Measurements from ENCODE around the gene RNF223. TPM values are rescaled to one million over a fixed set of nuclear protein-coding genes. Genes with fewer than 3 reads are reported as not detected.

RNF223 gene
- total and polyA plus RNA-seq, 2 of the 8 experiments (the other 6 are each of a cell fraction or from before 2014, with no cell fraction given), result not detected

DNA sequence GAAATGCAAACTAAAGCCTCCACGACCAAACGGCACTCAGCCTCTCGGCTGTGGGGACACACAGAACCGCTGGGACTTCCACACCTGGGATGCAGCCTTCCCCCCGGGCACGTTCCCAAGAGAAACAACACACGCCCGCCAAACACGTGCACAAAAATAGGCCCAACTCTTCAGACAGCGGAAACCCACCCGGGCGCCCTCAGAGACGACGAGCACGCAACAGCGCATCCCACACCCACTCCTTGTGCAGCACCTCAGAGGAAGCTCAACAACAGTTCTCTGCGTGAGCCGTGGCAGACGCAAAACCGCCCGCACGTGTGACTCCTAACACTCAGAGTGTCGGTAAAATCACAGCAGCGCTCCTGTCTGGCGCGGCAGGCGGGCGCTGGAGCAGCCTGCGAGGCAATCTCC, 36.5 kb upstream of the RNF223 start:
- Histone ChIP-seq H2BK5ac (ENCODE audit: low read depth, low read length) (no peak overlapping the region), H3K4me2 (ENCODE audit: insufficient read depth in 1 of 2, low read depth in 2 of 2, low read length in 2 of 2) (no peak overlapping the region), H3K27me3 (replicated peaks in 1 of 4; ENCODE audit: control insufficient read depth in 3 of 4, extremely low read depth in 1 of 4, insufficient read depth in 3 of 4, low read length in 3 of 4) (no peaks in the 10 kb centered on the region), H3K9me3 (ENCODE audit: insufficient read depth in 2 of 2, low read depth in 1 of 2, low read length in 1 of 2) (peaks cover 8 to 24% of the 10 kb centered on the region in 2 experiments; a peak in 3 of 4 replicates), H2AFZ (ENCODE audit: low read length) (no peak overlapping the region), H2BK20ac (ENCODE audit: low read length) (no peak overlapping the region), H3K23ac (ENCODE audit: insufficient read length) (no peak overlapping the region), H3K18ac (ENCODE audit: extremely low read depth, low read length) (no peak overlapping the region), H3K79me2 (ENCODE audit: control insufficient read depth in 1 of 2, insufficient read depth in 2 of 2, low read length in 2 of 2) (peaks cover 0 to 14% of the 10 kb centered on the region in 2 experiments; a peak in 1 of 4 replicates), H4K8ac (ENCODE audit: extremely low read depth, insufficient read depth, low read length) (no peak overlapping the region), H3K79me1 (ENCODE audit: low read depth, low read length) (peaks cover 11% of the 10 kb centered on the region), H3K36me3 (ENCODE audit: control insufficient read depth in 2 of 4, insufficient read depth in 4 of 4, low read length in 3 of 4) (peaks cover 0 to 8% (median 2%) of the 10 kb centered on the region in 4 experiments; a peak in 2 of 8 replicates), H3K56ac (replicated peaks; ENCODE audit: insufficient read length, low read depth, low read length) (no peak overlapping the region), H3K9ac (replicated peaks in 1 of 4; ENCODE audit: extremely low read depth in 1 of 4, low read depth in 3 of 4, low read length in 3 of 4) (no peak overlapping the region), H2BK12ac (ENCODE audit: low read depth, low read length) (no peak overlapping the region), H4K91ac (replicated peaks; ENCODE audit: insufficient read length, low read length) (no peak overlapping the region), H2AK5ac (ENCODE audit: low read depth, low read length) (no peak overlapping the region), H3K4ac (replicated peaks; ENCODE audit: insufficient read length, low read depth, low read length) (no peak overlapping the region), H4K20me1 (replicated peaks in 1 of 2; ENCODE audit: control insufficient read depth in 1 of 2, insufficient read depth in 2 of 2, low read length in 2 of 2) (peaks cover 1 to 4% of the 10 kb centered on the region in 2 experiments), H2BK120ac (replicated peaks; ENCODE audit: low read depth, low read length) (no peak overlapping the region), H3K27ac (ENCODE audit: low read depth, low read length) (no peak overlapping the region), H3K4me1 (replicated peaks in 1 of 4; ENCODE audit: control insufficient read depth in 3 of 4, insufficient read depth in 4 of 4, low read length in 3 of 4) (peaks cover 0 to 4% (median 1%) of the 10 kb centered on the region in 4 experiments; a peak in 4 of 7 replicates), H3K14ac (ENCODE audit: insufficient read length) (no peak overlapping the region), H4K5ac (ENCODE audit: insufficient read length, low read depth, low read length) (no peak overlapping the region), H2BK15ac (ENCODE audit: low read length) (no peak overlapping the region), H3K4me3 (ENCODE audit: extremely low read depth in 1 of 4, insufficient read depth in 2 of 4, low read depth in 3 of 4, low read length in 4 of 4) (no peak overlapping the region), H3K23me2 (ENCODE audit: low read depth, low read length) (peaks cover 2% of the 10 kb centered on the region; the same call in 1 of the 2 replicates)
- DNase-seq (ENCODE audit: low read depth in 1 of 2, low spot score in 2 of 2) (no peak), FAIRE-seq (no peak)
- WGBS, 2 experiments (ENCODE audit: extremely low coverage in 1 of 2, insufficient coverage in 1 of 2, insufficient read length in 1 of 2, insufficient replicate concordance in 2 of 2, low coverage in 1 of 2, low lambda C conversion rate in 2 of 2, missing lambda C conversion rate in 1 of 2), result 93% methylated on average over 29 of the region's 29 CpGs; no CpG with 5 or more reads in 1 of the 2 experiments
- ChIA-PET POLR2A (ENCODE audit: partially characterized antibody) (interaction anchor here (1.0 to 2.0 kb wide), 2 partner anchors 10 to 77 kb away, joined by 3 to 4 read pairs; no protein-coding TSS in a partner anchor), CTCF (ENCODE audit: partially characterized antibody) (interaction anchor here (0.6 to 0.9 kb wide), 3 partner anchors 72 to 232 kb away, joined by 3 to 4 read pairs (median 3); no protein-coding TSS in a partner anchor)
- TF ChIP-seq SP2 (IDR thresholded peaks at IDR 0.05; ENCODE audit: low read length), result no peak
- no peak for TF ChIP-seq TBP (IDR thresholded peaks at IDR 0.05; ENCODE audit: low read depth, low read length)
- no peak for TF ChIP-seq TEAD4 (IDR thresholded peaks at IDR 0.05; ENCODE audit: low read depth, low read length)
- no peak for TF ChIP-seq GTF2F1 (IDR thresholded peaks at IDR 0.05; ENCODE audit: borderline replicate concordance, low read depth, low read length)
- TF ChIP-seq JUND (IDR thresholded peaks at IDR 0.05; ENCODE audit: low read length), result no peak
- TF ChIP-seq HDAC2 (IDR thresholded peaks at IDR 0.05; ENCODE audit: borderline replicate concordance in 1 of 2, low read depth in 2 of 2, low read length in 2 of 2), result no peak
- TF ChIP-seq SIN3A (conservative IDR thresholded peaks at IDR 0.05 in 1 of 2, IDR thresholded peaks at IDR 0.05 in 1 of 2; ENCODE audit: low read depth in 1 of 2, low read length in 2 of 2), result no peak
- TF ChIP-seq SRF (IDR thresholded peaks at IDR 0.05; ENCODE audit: low read depth, low read length), result no peak
- TF ChIP-seq EP300 (IDR thresholded peaks at IDR 0.05; ENCODE audit: borderline replicate concordance in 1 of 2, low read depth in 2 of 2, low read length in 2 of 2), result no peak
- TF ChIP-seq EZH2 (IDR thresholded peaks at IDR 0.05; ENCODE audit: low read depth, low read length, severe bottlenecking), result no peak
- TF ChIP-seq SIRT6 (IDR thresholded peaks at IDR 0.05; ENCODE audit: low read length), result no peak
- no peak for TF ChIP-seq YY1 (IDR thresholded peaks at IDR 0.05; ENCODE audit: low read depth, low read length)

All from H1 (cell line).